AG10803 (cell line): Measurements from ENCODE around the gene RASGRP2.

ENCODE experiments used
- DNase-seq: peaks from one replicate; pipeline ENCODE4 v3.0.0; 2010; ENCODE audit warnings: low read depth
- H3K4me3 ChIP-seq: 2 replicates; pipeline ENCODE4 v1.5.1; 2011; ENCODE audit warnings: mild to moderate bottlenecking, low read length, control low read depth
- TF ChIP-seq, protein P1 (sequence below): conservative IDR thresholded peaks from 2 replicates; pipeline ENCODE4 v1.5.1; 2011; ENCODE audit warnings: mild to moderate bottlenecking, low read length, control low read depth, inconsistent platforms

RASGRP2 gene

GRCh38 chr11:64735725-64736259 is 8.2 kb downstream of the RASGRP2 start:
- H3K4me3 ChIP-seq, result no peak overlapping the region
- no peak for DNase-seq
- TF ChIP-seq, protein P1, sequence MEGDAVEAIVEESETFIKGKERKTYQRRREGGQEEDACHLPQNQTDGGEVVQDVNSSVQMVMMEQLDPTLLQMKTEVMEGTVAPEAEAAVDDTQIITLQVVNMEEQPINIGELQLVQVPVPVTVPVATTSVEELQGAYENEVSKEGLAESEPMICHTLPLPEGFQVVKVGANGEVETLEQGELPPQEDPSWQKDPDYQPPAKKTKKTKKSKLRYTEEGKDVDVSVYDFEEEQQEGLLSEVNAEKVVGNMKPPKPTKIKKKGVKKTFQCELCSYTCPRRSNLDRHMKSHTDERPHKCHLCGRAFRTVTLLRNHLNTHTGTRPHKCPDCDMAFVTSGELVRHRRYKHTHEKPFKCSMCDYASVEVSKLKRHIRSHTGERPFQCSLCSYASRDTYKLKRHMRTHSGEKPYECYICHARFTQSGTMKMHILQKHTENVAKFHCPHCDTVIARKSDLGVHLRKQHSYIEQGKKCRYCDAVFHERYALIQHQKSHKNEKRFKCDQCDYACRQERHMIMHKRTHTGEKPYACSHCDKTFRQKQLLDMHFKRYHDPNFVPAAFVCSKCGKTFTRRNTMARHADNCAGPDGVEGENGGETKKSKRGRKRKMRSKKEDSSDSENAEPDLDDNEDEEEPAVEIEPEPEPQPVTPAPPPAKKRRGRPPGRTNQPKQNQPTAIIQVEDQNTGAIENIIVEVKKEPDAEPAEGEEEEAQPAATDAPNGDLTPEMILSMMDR, result no peak

GRCh38 chr11:64734811-64735724 is 8.9 kb downstream of the RASGRP2 start:
- DNase-seq, result no peak
- TF ChIP-seq, protein P1, result no peak
- H3K4me3 ChIP-seq, result no peak overlapping the region

GRCh38 chr11:64731601-64732000 is 12.3 kb downstream of the RASGRP2 start:
- DNase-seq, result no peak
- TF ChIP-seq, protein P1, result no peak
- H3K4me3 ChIP-seq, result no peak overlapping the region

DNA sequence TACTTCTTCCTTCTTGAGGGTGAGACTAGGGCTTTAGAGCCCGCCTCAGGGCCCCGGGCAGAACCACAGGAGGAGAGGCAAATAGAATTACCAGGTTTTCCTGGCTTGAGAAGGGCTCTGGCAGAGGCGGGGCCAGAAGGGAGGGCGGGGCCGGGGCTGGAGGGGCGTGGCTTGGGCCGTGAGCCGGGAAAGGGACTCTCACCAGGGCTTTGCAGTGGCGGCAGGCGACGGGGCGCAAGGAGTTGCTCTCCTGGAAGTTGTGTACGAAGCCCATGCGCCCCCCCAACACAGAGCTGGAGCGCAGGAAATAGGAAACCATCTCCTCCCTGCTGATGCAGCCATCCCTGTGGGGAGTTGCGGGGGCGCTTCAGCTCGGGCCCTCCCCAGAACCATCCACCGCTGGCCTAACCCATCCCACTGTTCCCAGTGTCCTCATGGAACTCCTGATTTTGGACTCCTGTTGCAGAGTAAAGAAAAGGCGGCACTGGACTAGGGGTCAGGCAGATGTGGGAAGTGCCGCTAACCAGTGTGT is 14.0 kb downstream of the RASGRP2 start:
- DNase-seq, result no peak
- H3K4me3 ChIP-seq, result no peak overlapping the region
- TF ChIP-seq, protein P1, result no peak

- H3K4me3 ChIP-seq, result no peak overlapping the region
- TF ChIP-seq, protein P1, result no peak
- DNase-seq, result no peak
These were observed 15.1 kb downstream of the RASGRP2 start for GRCh38 chr11:64728757-64729365.

DNA sequence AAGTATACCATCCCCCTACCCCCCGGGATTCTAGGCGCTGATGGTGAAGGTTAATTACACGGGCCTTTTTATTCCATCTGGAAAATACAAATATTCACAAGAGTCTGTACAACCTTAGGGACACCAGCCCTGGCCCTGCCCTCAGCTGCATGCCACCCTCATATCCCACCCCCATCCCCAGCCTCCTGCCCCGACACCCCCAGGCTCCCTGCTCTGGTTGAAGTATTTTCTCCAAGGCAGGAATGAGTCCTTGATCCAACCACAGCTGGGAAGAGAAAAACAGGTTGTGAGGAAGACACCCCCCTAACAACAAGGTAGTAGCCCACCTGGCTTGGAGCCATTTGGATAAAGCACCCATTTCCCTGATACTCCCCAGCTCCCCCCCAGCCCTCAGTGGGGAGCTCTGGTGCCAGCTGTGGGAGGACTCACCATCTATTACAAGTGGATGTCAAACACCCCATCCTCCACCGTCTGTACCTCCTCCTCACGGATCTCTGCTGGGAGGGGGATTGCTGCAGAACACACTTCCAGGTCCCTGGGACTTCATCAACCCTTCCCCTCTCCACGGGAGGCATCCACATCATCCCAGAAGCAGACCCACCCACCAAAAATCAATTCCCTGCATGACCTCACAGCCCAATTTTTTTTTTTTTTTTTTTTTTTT is 16.9 kb downstream of the RASGRP2 start:
- H3K4me3 ChIP-seq, result no peak overlapping the region
- no peak for DNase-seq
- TF ChIP-seq, protein P1, result no peak
